Stimulated activated CD8-positive, alpha-beta memory T cell treated with anti-CD3 and anti-CD28 coated beads, Interleukin-4, amount 100 ng/mL, for 4 hours (primary cell): ENCODE data around the gene NTMT2.
"Not testable (repeated sequence)": the region's sequence is repeated elsewhere in the genome, so short reads cannot be mapped to it uniquely, and the experiment has no call there.

Experiments
- DNase-seq, 2 donors: peaks; one replicate each; pipeline ENCODE4 v3.0.0-alpha.2; 2020; ENCODE audit warnings: low read depth in 2 of 2, low spot score in 1 of 2

NTMT2 gene

GRCh38 chr1:170145770-170146676, at the start of gene NTMT2:
Gene NTMT2, plus strand, starts transcription at chr1:170145959. Its CDS starts 149 bp downstream, at chr1:170146108.
- no peak for DNase-seq

- no peak for DNase-seq
Observed at GRCh38 chr1:170095976-170096748, 49.6 kb upstream of the NTMT2 start.

GRCh38 chr1:170096806-170097340, 48.9 kb upstream of the NTMT2 start:
- no peak for DNase-seq

DNA sequence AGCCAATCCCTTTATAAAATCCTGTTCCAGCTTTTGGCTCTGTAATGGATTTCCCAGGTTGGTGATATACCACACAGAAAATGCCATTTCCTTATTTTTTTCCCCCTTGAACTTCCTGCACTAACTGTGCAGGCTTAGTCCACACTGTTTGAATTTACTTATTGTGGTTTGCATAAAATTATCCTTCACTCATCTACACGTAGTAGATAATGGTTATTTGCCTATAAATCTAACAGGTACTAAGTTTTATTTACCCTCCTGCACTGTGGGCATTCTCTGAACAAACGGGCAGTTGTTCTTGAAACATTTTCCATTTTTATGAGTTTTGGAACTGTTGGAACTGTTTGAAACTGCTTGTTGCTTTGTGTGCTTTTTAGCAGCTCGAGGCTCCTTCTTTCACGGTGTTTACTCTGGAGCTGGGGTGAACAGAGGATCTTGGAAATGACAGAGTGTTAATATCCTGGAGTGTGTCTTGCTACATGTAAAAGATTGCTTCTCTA, 48.3 kb upstream of the NTMT2 start:
- DNase-seq: no peak

DNA sequence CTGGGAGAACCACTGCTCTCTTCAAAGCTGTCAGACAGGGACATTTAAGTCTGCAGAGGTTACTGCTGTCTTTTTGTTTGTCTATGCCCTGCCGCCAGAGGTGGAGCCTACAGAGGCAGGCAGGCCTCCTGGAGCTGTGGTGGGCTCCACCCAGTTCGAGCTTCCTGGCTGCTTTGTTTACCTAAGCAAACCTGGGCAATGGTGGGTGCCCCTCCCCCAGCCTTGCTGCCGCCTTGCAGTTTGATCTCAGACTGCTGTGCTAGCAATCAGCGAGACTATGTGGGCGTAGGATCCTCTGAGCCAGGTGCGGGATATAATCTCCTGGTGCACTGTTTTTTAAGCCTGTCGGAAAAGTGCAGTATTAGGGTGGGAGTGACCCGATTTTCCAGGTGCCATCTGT, 32.6 kb upstream of the NTMT2 start:
- DNase-seq: not testable (repeated sequence)

DNA sequence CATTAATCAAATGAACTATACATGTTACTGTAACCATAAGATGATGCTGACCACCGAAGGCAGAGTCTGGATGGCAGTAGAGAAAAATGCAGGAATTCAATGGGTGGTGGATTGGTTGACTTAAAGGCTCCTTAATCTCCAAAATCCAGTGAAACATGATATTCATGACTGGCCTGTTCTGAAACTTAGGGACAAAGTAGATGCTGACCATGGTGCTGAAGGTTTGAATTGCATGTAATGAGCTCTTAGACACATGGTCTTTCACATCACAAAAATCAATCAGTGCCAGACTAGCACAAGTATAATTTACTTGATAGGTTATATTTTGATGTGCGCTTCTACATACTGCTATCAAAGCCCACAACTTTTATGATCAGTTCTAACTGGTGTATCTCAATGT, 30.9 kb upstream of the NTMT2 start:
- no peak for DNase-seq

DNA sequence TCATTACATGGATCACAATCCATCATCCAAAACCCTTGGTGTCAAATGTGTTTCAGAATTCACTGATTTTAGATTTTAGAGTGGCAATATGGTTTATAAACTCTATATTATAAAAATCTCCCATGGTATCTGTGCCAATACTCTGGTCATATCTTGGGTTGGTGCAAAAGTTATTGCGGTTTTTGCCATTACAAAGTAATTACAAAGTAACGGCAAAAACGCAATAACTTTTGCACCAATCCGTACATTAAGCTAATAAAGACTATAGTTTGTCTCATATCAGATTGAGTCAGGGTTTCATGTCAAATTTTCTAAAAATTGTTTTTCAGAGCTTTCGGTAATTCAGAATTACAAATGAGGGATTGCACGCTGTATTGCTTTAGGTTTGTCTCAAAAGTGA, 23.4 kb upstream of the NTMT2 start:
- no peak for DNase-seq

- no peak for DNase-seq
Observed at GRCh38 chr1:170125269-170125668, 20.5 kb upstream of the NTMT2 start.

DNA sequence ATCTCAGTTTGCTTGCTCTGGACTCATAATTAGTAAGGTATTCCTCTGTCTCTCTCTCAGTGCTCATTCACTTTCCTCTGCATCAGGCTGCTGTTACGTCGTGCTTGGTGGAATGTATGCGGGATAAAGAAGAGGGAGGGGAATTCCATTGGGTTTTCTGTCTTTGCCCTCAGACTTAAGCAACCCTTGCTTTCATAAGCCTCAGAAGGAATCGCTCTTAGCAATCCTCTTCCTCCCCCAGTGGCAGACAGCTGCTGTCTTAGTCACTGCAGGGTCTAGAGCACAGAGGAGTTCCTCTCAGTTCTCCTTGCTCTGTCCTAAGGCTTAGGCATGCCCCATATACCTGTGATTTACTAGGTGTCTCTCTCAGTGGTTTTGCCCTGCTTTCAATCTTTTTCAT, 19.1 kb upstream of the NTMT2 start:
- no peak for DNase-seq

- DNase-seq: no peak
Observed at GRCh38 chr1:170131450-170131849, 14.3 kb upstream of the NTMT2 start.

DNA sequence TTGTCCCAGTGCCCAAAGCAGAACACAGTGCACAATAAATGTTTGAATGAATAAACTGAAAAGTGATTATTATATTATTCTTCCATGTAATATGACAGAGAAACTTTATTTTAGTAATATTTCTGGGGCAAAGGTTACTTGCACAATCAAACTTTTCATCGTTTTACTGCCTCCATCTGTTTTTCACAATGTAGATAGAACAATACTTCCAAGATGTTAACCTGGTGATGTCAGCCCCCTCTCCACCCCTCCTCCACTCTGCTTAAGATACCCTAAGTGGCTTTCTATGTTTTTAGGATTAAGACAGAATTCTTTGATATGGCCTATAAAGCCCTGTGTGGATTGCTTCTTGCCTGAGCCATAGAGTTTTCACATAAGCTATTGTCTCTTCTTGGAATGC, 13.8 kb upstream of the NTMT2 start:
- DNase-seq: no peak

- no peak for DNase-seq
Observed at GRCh38 chr1:170133766-170134495, 11.8 kb upstream of the NTMT2 start.

- no peak for DNase-seq
Observed at GRCh38 chr1:170134521-170134920, 11.2 kb upstream of the NTMT2 start.

- no peak for DNase-seq
Observed at GRCh38 chr1:170140371-170140770, 5.4 kb upstream of the NTMT2 start.

DNA sequence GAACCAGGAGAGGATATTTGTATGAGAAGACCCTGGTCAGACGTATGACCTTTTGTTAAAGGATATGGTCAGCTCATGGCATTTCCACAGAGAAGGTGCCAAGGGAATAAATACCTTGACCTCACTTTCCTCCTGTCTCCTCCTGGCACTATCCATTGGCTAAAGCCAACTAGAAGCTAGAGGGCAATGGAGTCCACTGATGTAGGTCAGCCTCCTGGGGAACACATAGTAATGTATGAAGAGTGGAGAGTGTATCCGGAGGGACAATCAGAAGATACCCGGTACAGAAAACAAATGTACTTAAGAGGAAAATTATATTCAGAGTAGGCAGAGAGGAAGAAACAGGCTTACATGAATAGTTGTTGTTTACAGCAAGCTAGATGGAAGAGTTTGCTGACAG, 698 bp upstream of the NTMT2 start:
- DNase-seq: no peak

GRCh38 chr1:170146720-170147263, 1.0 kb downstream of the NTMT2 start:
- DNase-seq: no peak

GRCh38 chr1:170149241-170149640, 3.5 kb downstream of the NTMT2 start:
- DNase-seq: no peak

DNA sequence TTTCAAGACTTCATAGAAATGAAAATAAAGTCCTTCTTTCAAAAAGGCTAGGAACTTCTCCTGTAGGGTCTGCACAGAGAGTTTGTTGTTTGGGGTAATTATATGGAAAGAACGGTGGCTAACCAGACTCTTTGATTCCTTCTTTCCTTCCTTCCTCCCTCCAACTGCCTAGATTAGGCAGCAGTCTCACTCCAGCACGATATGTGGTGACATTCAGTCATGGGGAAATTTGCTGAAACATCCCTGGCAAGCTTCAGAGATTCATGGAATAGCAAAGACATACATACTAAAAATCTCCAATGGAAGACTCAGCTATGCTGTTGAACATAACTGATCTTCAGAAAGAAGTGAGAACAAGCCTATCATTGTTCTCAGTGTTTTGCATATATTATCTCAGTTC, 4.3 kb downstream of the NTMT2 start:
- DNase-seq: no peak

GRCh38 chr1:170150921-170151320, 5.2 kb downstream of the NTMT2 start:
- DNase-seq: no peak

- DNase-seq: no peak
Observed at GRCh38 chr1:170153417-170153816, 7.7 kb downstream of the NTMT2 start.

DNA sequence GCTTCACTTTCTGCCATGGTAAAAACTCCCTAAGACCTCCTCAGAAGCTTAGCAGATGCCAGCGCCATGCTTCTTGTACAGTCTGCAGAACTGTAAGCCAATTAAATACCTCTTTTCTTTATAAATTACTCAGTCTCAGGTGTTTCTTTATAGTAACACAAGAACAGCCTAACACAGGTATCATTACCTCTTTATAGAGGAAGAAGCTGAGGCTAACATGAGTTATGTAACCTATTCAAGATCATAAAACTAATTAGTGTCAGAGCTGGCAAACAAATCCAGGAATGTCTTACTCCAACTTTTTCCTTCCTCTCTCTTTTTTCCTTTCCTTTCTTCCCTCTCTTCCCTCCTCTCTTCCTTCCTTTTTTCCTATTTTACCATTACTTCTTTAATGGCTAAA, 9.3 kb downstream of the NTMT2 start:
- DNase-seq: no peak
